ENCODE results near the gene ICA1. TPM values are rescaled to one million over a fixed set of nuclear protein-coding genes. Genes with fewer than 3 reads are reported as not detected.

The ICA1 gene
- total RNA-seq, 4 donors from 2014 or later = 4.1 to 7.4 (median 5.8) TPM

GRCh38 chr7:8282871-8283270, 20.9 kb upstream of the ICA1 start:
- H3K4me1 ChIP-seq = peaks cover 0 to 3% (median 0%) of the 10 kb centered on the region in 4 donors
- no peak for TF ChIP-seq POLR2AphosphoS5 (IDR thresholded peaks at IDR 0.05)
- TF ChIP-seq CTCF (IDR thresholded peaks at IDR 0.05) = no peak
- TF ChIP-seq EP300 (IDR thresholded peaks at IDR 0.05) = no peak
- no peak for TF ChIP-seq POLR2A (IDR thresholded peaks at IDR 0.05; ENCODE audit: low read depth)
- H3K4me3 ChIP-seq = no peak overlapping the region
- H3K27ac ChIP-seq (replicated peaks in 1 of 4) = no peak overlapping the region
- H3K36me3 ChIP-seq = no peaks in the 10 kb centered on the region
- H3K27me3 ChIP-seq = no peaks in the 10 kb centered on the region
- WGBS = 77% methylated on average over 2 of the region's 2 CpGs
- intact Hi-C loops (cut with DNase I) = no loop called here
- no peak for DNase-seq (ENCODE audit: extremely low spot score)
- H3K9me3 ChIP-seq = no peaks in the 10 kb centered on the region

GRCh38 chr7:8282162-8282561, 20.2 kb upstream of the ICA1 start:
- H3K27ac ChIP-seq (replicated peaks in 1 of 4) = no peak overlapping the region
- peaks cover 0 to 3% (median 0%) of the 10 kb centered on the region in 4 donors for H3K4me1 ChIP-seq
- H3K9me3 ChIP-seq = no peaks in the 10 kb centered on the region
- H3K36me3 ChIP-seq = no peaks in the 10 kb centered on the region
- no peak for DNase-seq (ENCODE audit: extremely low spot score)
- no peak for TF ChIP-seq EP300 (IDR thresholded peaks at IDR 0.05)
- no peak for TF ChIP-seq POLR2AphosphoS5 (IDR thresholded peaks at IDR 0.05)
- TF ChIP-seq POLR2A (IDR thresholded peaks at IDR 0.05; ENCODE audit: low read depth) = no peak
- TF ChIP-seq CTCF (IDR thresholded peaks at IDR 0.05) = no peak
- 78% methylated on average over 3 of the region's 3 CpGs for WGBS
- intact Hi-C loops (cut with DNase I) = no loop called here
- no peaks in the 10 kb centered on the region for H3K27me3 ChIP-seq
- H3K4me3 ChIP-seq = no peak overlapping the region

GRCh38 chr7:8278183-8278582, 16.2 kb upstream of the ICA1 start:
- no peak for DNase-seq (ENCODE audit: extremely low spot score)
- intact Hi-C loops (cut with DNase I) = no loop called here
- Histone ChIP-seq H3K4me1 (no peaks in the 10 kb centered on the region), H3K36me3 (no peaks in the 10 kb centered on the region), H3K27me3 (no peaks in the 10 kb centered on the region), H3K9me3 (no peaks in the 10 kb centered on the region), H3K27ac (replicated peaks in 1 of 4) (no peak overlapping the region), H3K4me3 (no peak overlapping the region)
- 62% methylated on average over 2 of the region's 2 CpGs for WGBS
- TF ChIP-seq POLR2A (IDR thresholded peaks at IDR 0.05; ENCODE audit: low read depth) (no peak), POLR2AphosphoS5 (IDR thresholded peaks at IDR 0.05) (no peak), CTCF (IDR thresholded peaks at IDR 0.05) (no peak)

GRCh38 chr7:8277394-8277982, 15.5 kb upstream of the ICA1 start:
- Histone ChIP-seq H3K27ac (replicated peaks in 1 of 4) (no peak overlapping the region), H3K27me3 (no peaks in the 10 kb centered on the region), H3K9me3 (no peaks in the 10 kb centered on the region), H3K4me1 (no peaks in the 10 kb centered on the region), H3K36me3 (no peaks in the 10 kb centered on the region), H3K4me3 (no peak overlapping the region)
- 74% methylated on average over 3 of the region's 3 CpGs for WGBS
- DNase-seq (ENCODE audit: extremely low spot score) = no peak
- intact Hi-C loops (cut with DNase I) = no loop called here
- TF ChIP-seq POLR2AphosphoS5 (IDR thresholded peaks at IDR 0.05) (no peak), POLR2A (IDR thresholded peaks at IDR 0.05; ENCODE audit: low read depth) (no peak), CTCF (IDR thresholded peaks at IDR 0.05) (no peak), EP300 (IDR thresholded peaks at IDR 0.05) (no peak)

- TF ChIP-seq CTCF (IDR thresholded peaks at IDR 0.05) = no peak
- no peak for TF ChIP-seq EP300 (IDR thresholded peaks at IDR 0.05)
- no peak for TF ChIP-seq POLR2A (IDR thresholded peaks at IDR 0.05; ENCODE audit: low read depth)
- TF ChIP-seq POLR2AphosphoS5 (IDR thresholded peaks at IDR 0.05) = no peak
- H3K27me3 ChIP-seq = no peaks in the 10 kb centered on the region
- no peaks in the 10 kb centered on the region for H3K36me3 ChIP-seq
- DNase-seq (ENCODE audit: extremely low spot score) = no peak
- no peak overlapping the region for H3K27ac ChIP-seq (replicated peaks in 1 of 4)
- no peaks in the 10 kb centered on the region for H3K9me3 ChIP-seq
- intact Hi-C loops (cut with DNase I) = no loop called here
- no peak overlapping the region for H3K4me3 ChIP-seq
- WGBS = 69% methylated on average over 2 of the region's 2 CpGs
- H3K4me1 ChIP-seq = no peaks in the 10 kb centered on the region
These were observed 12.6 kb upstream of the ICA1 start for GRCh38 chr7:8274589-8274988.

Data from esophagus muscularis mucosa (tissue), 4 donors.